Vagina (tissue), 2 donors: ENCODE results near the gene KIF21B.

Source experiments
- POLR2A ChIP-seq, 2 donors: fragments of 450-650 bp; IDR thresholded peaks; one replicate each; pipeline ENCODE4 v1.6.1; 2017; ENCODE audit warnings: antibody characterized with exemption in 2 of 2, mild to moderate bottlenecking in 2 of 2, moderate library complexity in 2 of 2
- POLR2AphosphoS5 ChIP-seq, 2 donors: sonication (generic); formaldehyde crosslinking; IDR thresholded peaks; one replicate each; pipeline ENCODE4 v1.9.0; 2017; ENCODE audit warnings: antibody characterized with exemption in 2 of 2, mild to moderate bottlenecking in 2 of 2, low read depth in 1 of 2; ENCODE audit not compliant: insufficient read depth in 1 of 2
- TF ChIP-seq, protein P1 (sequence below), 3 experiments: fragments of 450-650 bp in 2 of 3; fragments of 200-600 bp in 1 of 3; sonication (generic) in 1 of 3; IDR thresholded peaks; one replicate each; pipeline ENCODE4 v1.5.1; 2017 to 2019; ENCODE audit warnings: antibody characterized with exemption in 3 of 3, mild to moderate bottlenecking in 2 of 3, moderate library complexity in 2 of 3

GRCh38 chr1:200949626-200950025, 73.9 kb downstream of the KIF21B start:
- TF ChIP-seq POLR2A (IDR thresholded peaks at IDR 0.05) (no peak), POLR2AphosphoS5 (IDR thresholded peaks at IDR 0.05; ENCODE audit: insufficient read depth in 1 of 2, low read depth in 1 of 2) (no peak)
- TF ChIP-seq, protein P1, sequence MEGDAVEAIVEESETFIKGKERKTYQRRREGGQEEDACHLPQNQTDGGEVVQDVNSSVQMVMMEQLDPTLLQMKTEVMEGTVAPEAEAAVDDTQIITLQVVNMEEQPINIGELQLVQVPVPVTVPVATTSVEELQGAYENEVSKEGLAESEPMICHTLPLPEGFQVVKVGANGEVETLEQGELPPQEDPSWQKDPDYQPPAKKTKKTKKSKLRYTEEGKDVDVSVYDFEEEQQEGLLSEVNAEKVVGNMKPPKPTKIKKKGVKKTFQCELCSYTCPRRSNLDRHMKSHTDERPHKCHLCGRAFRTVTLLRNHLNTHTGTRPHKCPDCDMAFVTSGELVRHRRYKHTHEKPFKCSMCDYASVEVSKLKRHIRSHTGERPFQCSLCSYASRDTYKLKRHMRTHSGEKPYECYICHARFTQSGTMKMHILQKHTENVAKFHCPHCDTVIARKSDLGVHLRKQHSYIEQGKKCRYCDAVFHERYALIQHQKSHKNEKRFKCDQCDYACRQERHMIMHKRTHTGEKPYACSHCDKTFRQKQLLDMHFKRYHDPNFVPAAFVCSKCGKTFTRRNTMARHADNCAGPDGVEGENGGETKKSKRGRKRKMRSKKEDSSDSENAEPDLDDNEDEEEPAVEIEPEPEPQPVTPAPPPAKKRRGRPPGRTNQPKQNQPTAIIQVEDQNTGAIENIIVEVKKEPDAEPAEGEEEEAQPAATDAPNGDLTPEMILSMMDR (IDR thresholded peaks at IDR 0.05), result no peak
